Mesothelial cell of epicardium (in vitro differentiated cells): Measurements from ENCODE around the gene ASGR1. TPM values are rescaled to one million over a fixed set of nuclear protein-coding genes. Genes with fewer than 3 reads are reported as not detected.

Source experiments
- DNase-seq, 2 experiments: peaks; one replicate each; pipeline ENCODE4 v3.0.0; 2021; ENCODE audit warnings: low spot score in 2 of 2; ENCODE audit not compliant: unreplicated experiment in 2 of 2
- H3K27ac Mint-ChIP-seq: 2 replicates; pipeline ENCODE4 v1.8.0; 2021; ENCODE audit warnings: mixed read lengths
- H3K27me3 Mint-ChIP-seq: 2 replicates; pipeline ENCODE4 v1.8.0; 2021; ENCODE audit warnings: low read depth, mixed read lengths
- H3K36me3 Mint-ChIP-seq: 2 replicates; pipeline ENCODE4 v1.8.0; 2021; ENCODE audit warnings: mixed read lengths
- H3K4me1 Mint-ChIP-seq: 2 replicates; pipeline ENCODE4 v1.8.0; 2021; ENCODE audit warnings: mixed read lengths
- H3K4me3 Mint-ChIP-seq: 2 replicates; pipeline ENCODE4 v1.8.0; 2021; ENCODE audit warnings: mild to moderate bottlenecking, moderate library complexity, mixed read lengths
- H3K9me3 Mint-ChIP-seq: 2 replicates; pipeline ENCODE4 v1.8.0; 2021; ENCODE audit warnings: mixed read lengths
- total RNA-seq: library from RNA; stranded (reverse); gene quantifications from 3 replicates; pipeline ENCODE4 v1.2.1, GENCODE V29; 2021
- TF ChIP-seq, protein P1 (sequence below): fragments of 200-600 bp; sonication (generic); IDR thresholded peaks from one replicate; pipeline ENCODE4 v1.5.0; 2021; ENCODE audit warnings: antibody characterized with exemption; ENCODE audit not compliant: unreplicated experiment

Gene ASGR1
- total RNA-seq, 1 donor from 2014 or later = 19.7 TPM

DNA sequence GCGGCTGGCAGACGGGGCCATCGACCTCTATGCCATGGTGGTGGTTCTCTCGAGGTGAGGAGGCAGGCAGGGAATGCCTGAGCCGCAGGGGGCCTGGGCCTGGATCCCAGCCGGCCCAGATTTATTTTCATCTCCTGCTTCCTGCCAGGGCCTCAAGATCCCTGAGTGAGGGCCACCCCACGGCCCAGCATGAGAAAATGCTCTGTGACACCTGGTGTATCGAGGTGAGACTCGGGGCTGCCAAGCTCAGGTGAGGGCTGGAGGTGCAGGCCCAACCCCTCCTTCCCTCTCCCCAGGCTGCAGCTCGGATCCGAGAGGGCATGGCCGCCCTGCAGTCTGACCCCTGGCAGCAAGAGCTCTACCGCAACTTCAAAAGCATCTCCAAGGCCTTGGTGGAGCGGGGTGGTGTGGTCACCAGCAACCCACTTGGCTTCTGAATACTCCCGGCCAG is 45.5 kb upstream of the ASGR1 start:
- Mint-ChIP-seq H3K27me3 (no peaks in the 10 kb centered on the region), H3K27ac (no peak overlapping the region), H3K36me3 (peaks cover 18% of the 10 kb centered on the region), H3K4me3 (no peak overlapping the region), H3K4me1 (peaks cover 9% of the 10 kb centered on the region), H3K9me3 (no peaks in the 10 kb centered on the region)
- TF ChIP-seq, protein P1, sequence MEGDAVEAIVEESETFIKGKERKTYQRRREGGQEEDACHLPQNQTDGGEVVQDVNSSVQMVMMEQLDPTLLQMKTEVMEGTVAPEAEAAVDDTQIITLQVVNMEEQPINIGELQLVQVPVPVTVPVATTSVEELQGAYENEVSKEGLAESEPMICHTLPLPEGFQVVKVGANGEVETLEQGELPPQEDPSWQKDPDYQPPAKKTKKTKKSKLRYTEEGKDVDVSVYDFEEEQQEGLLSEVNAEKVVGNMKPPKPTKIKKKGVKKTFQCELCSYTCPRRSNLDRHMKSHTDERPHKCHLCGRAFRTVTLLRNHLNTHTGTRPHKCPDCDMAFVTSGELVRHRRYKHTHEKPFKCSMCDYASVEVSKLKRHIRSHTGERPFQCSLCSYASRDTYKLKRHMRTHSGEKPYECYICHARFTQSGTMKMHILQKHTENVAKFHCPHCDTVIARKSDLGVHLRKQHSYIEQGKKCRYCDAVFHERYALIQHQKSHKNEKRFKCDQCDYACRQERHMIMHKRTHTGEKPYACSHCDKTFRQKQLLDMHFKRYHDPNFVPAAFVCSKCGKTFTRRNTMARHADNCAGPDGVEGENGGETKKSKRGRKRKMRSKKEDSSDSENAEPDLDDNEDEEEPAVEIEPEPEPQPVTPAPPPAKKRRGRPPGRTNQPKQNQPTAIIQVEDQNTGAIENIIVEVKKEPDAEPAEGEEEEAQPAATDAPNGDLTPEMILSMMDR = no peak
- no peak for DNase-seq

GRCh38 chr17:7224110-7224509 is 44.9 kb upstream of the ASGR1 start:
- H3K36me3 Mint-ChIP-seq = peaks cover 14% of the 10 kb centered on the region

DNA sequence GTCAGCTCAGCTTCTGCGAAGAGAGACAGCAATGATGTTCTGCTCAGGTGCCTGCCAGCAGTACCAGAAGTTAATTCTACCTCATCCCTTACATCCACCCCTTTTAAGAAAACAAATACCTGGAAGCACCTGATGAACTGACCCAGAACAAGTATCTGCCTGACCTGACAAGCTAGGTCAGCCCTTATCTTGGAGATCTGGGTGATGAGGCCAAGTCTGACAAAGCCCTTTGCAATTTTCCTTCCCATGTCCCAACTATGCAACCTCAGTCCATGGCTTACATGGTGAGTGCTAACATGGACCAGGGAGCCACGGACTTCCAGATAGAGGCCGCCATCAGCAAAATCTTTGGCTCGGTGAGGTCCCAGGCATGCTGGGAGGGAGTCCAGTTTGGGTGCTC is 44.2 kb upstream of the ASGR1 start:
- Mint-ChIP-seq H3K36me3 (peaks cover 12% of the 10 kb centered on the region), H3K9me3 (no peaks in the 10 kb centered on the region), H3K4me3 (no peak overlapping the region), H3K27ac (no peak overlapping the region), H3K4me1 (peaks cover 21% of the 10 kb centered on the region), H3K27me3 (no peaks in the 10 kb centered on the region)
- TF ChIP-seq, protein P1 = no peak
- no peak for DNase-seq

More at GRCh38 chr17:7224110-7224509, 44.9 kb upstream of the ASGR1 start:
- Mint-ChIP-seq H3K4me1 (peaks cover 14% of the 10 kb centered on the region), H3K27ac (no peak overlapping the region), H3K27me3 (no peaks in the 10 kb centered on the region), H3K4me3 (no peak overlapping the region), H3K9me3 (no peaks in the 10 kb centered on the region)
- TF ChIP-seq, protein P1 = no peak
- no peak for DNase-seq

GRCh38 chr17:7222972-7223292 is 43.8 kb upstream of the ASGR1 start:
- no peaks in the 10 kb centered on the region for H3K27me3 Mint-ChIP-seq
- DNase-seq = no peak
- peaks cover 9% of the 10 kb centered on the region for H3K36me3 Mint-ChIP-seq
- no peak overlapping the region for H3K27ac Mint-ChIP-seq
- no peaks in the 10 kb centered on the region for H3K9me3 Mint-ChIP-seq
- H3K4me1 Mint-ChIP-seq = peaks cover 26% of the 10 kb centered on the region
- no peak overlapping the region for H3K4me3 Mint-ChIP-seq
- TF ChIP-seq, protein P1 = no peak

DNA sequence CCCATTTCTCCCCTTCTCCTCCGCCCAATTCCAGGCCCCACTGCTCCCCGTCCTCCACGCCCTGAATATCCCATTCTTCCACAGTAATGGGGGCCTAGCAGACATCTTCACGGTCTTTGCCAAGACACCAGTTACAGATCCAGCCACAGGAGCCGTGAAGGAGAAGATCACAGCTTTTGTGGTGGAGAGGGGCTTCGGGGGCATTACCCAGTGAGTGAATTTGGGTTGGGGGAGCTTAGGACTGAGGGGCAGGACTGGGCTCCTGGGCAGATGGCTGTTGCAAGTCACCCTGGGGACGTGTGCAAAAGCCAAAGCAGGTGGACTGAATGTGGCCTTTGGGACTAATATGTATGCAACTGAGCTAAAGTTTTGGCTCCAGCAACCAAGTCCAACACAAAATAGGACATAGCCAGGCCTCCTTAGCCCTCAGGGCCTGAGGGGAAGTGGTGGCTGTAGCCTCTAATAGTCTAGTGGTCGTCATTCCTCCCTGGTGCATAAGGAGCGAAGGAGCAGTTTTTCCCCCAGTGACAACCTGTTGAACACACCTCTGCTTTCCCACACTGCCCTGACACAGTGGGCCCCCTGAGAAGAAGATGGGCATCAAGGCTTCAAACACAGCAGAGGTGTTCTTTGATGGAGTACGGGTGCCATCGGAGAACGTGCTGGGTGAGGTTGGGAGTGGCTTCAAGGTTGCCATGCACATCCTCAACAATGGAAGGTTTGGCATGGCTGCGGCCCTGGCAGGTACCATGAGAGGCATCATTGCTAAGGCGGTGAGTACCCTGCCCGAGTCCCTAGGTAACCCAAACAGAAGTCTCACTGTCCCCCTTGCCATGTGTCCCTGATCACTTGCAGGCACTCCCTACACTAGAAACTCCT is 43.2 kb upstream of the ASGR1 start:
- no peaks in the 10 kb centered on the region for H3K9me3 Mint-ChIP-seq
- no peak for DNase-seq
- H3K4me3 Mint-ChIP-seq = peak overlapping the region; percentile 15
- peak overlapping the region; percentile 34 for H3K27ac Mint-ChIP-seq
- H3K4me1 Mint-ChIP-seq = peaks cover 30% of the 10 kb centered on the region
- TF ChIP-seq, protein P1 = no peak
- H3K27me3 Mint-ChIP-seq = no peaks in the 10 kb centered on the region
- peaks cover 7% of the 10 kb centered on the region for H3K36me3 Mint-ChIP-seq
